Thyroid gland (tissue), 4 donors: ENCODE results near the gene CHST5.

Experiments
- CTCF ChIP-seq, 6 experiments: fragments of 200-600 bp in 3 of 6; fragments of 450-650 bp in 3 of 6; sonication (generic) in 3 of 6; IDR thresholded peaks; one replicate each; pipeline ENCODE4 v1.5.1; 2016 to 2019; ENCODE audit warnings: antibody characterized with exemption in 6 of 6, mild to moderate bottlenecking in 2 of 6, inconsistent platforms in 1 of 6, moderate library complexity in 1 of 6
- POLR2A ChIP-seq, 2 donors: fragments of 450-650 bp; IDR thresholded peaks; one replicate each; pipeline ENCODE4 v1.6.1; 2017; ENCODE audit warnings: antibody characterized with exemption in 2 of 2, mild to moderate bottlenecking in 2 of 2, moderate library complexity in 1 of 2

GRCh38 chr16:75506574-75506973 is 29.3 kb downstream of the CHST5 start:
- TF ChIP-seq CTCF (IDR thresholded peaks at IDR 0.05) (no peak), POLR2A (IDR thresholded peaks at IDR 0.05) (no peak)
